Activated T-helper 9 cell treated with anti-CD3 and anti-CD28 coated beads, Interleukin-2, amount 50 U/mL, for 16 hours (primary cell): ENCODE measurements around the gene TNFRSF6B.

Source experiments
- DNase-seq: peaks from one replicate; pipeline ENCODE4 v3.0.0-alpha.2; 2020; ENCODE audit warnings: low read depth

The TNFRSF6B gene

GRCh38 chr20:63697868-63698545, 1.6 kb downstream of the TNFRSF6B start:
- DNase-seq: no peak

- peak; percentile 57 for DNase-seq
These were observed 2.5 kb downstream of the TNFRSF6B start for GRCh38 chr20:63698739-63699465.

GRCh38 chr20:63699466-63700198, 3.2 kb downstream of the TNFRSF6B start:
- DNase-seq: no peak

GRCh38 chr20:63700199-63701050, 4.0 kb downstream of the TNFRSF6B start:
- no peak for DNase-seq

- no peak for DNase-seq
These were observed 4.5 kb downstream of the TNFRSF6B start for GRCh38 chr20:63701051-63701328.

GRCh38 chr20:63701329-63702035, 5.0 kb downstream of the TNFRSF6B start:
- no peak for DNase-seq

GRCh38 chr20:63702036-63702665, 5.7 kb downstream of the TNFRSF6B start:
- no peak for DNase-seq

- no peak for DNase-seq
These were observed 6.5 kb downstream of the TNFRSF6B start for GRCh38 chr20:63702751-63703470.

GRCh38 chr20:63703471-63703975, 7.1 kb downstream of the TNFRSF6B start:
- DNase-seq: no peak

GRCh38 chr20:63703976-63704748, 7.7 kb downstream of the TNFRSF6B start:
- DNase-seq: no peak

GRCh38 chr20:63704749-63705117, 8.3 kb downstream of the TNFRSF6B start:
- DNase-seq: no peak

- no peak for DNase-seq
These were observed 9.0 kb downstream of the TNFRSF6B start for GRCh38 chr20:63705232-63706026.

- no peak for DNase-seq
These were observed 9.7 kb downstream of the TNFRSF6B start for GRCh38 chr20:63706027-63706695.

GRCh38 chr20:63706852-63707557, 10.6 kb downstream of the TNFRSF6B start:
- peak; percentile 42 for DNase-seq

- DNase-seq: peak; percentile 85
These were observed 11.3 kb downstream of the TNFRSF6B start, which contains the start of the genes ARFRP1 and ZGPAT for GRCh38 chr20:63707558-63708300. ARFRP1 (minus strand) TSS chr20:63707976; CDS start chr20:63707091, 885 bp downstream. ZGPAT (plus strand) TSS chr20:63708039; CDS start chr20:63708581, 542 bp downstream.
